ENCODE measurements around the gene SH3RF2. TPM values are rescaled to one million over a fixed set of nuclear protein-coding genes. Genes with fewer than 3 reads are reported as not detected.

The SH3RF2 gene
- total RNA-seq, 1 donor = 2.2 TPM

DNA sequence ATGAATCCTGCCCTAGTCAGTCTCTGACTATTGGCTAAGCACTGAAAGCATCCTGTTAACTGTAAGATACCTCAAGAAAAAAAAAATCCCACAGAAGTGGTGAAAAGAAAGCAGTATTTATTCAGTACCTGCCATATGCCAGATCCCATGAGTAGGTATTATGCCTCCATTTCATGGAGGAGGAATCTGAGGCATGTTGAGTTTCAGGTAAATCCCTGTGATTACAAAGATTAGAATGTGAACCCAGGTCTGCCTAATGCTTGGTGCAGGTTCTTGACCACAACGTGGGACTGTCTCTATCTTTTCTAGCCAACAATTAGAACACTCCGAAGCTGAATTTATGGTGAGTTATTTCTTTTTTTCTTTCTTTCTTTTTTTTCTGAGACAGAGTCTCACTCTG is 30.9 kb downstream of the SH3RF2 start:
- no peak for DNase-seq (ENCODE audit: low read depth)
- no peak overlapping the region for H3K4me3 ChIP-seq (ENCODE audit: low read depth, low read length)
- no peak for TF ChIP-seq CTCF (IDR thresholded peaks at IDR 0.05; ENCODE audit: insufficient read depth, low read depth, low read length)

DNA sequence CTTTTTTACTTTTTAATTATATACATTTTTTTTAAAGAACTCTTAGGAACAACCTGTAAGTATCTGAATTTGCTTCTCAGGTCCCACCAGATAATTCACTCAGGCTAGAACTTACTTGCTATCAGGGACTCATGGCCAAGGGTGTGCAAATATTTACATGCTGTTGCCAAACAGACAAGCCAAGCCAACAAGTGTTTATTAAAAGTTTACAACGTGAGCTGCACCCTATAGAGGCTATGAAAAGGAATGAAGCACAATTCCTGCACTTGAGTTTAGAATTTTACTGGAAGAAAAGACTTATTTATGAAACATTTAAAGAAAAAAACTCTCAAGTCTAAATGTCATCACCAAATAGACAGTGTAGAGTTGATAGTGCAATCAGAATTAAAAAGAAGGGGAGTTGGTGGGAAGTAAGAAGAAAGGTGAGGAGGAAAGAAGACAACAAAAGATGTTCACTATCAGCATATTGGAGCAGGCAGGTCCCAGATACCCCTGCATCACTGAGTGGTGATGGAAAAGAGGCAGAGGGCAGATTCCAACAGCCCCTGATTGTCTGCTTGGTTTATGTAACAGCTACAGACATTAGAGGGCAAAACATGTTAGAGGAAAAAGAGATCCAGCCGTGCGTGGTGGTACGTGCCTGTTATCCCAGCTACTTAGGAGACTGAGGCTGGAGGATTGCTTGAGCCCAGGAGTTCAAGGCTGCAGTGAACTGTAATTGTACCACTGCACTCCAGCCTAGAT is 32.8 kb downstream of the SH3RF2 start:
- DNase-seq (ENCODE audit: low read depth) = no peak
- no peak for TF ChIP-seq CTCF (IDR thresholded peaks at IDR 0.05; ENCODE audit: insufficient read depth, low read depth, low read length)
- no peak overlapping the region for H3K4me3 ChIP-seq (ENCODE audit: low read depth, low read length)

GRCh38 chr5:145969714-145970092 is 33.3 kb downstream of the SH3RF2 start:
- DNase-seq (ENCODE audit: low read depth) = no peak
- no peak for TF ChIP-seq CTCF (IDR thresholded peaks at IDR 0.05; ENCODE audit: insufficient read depth, low read depth, low read length)
- H3K4me3 ChIP-seq (ENCODE audit: low read depth, low read length) = no peak overlapping the region

DNA sequence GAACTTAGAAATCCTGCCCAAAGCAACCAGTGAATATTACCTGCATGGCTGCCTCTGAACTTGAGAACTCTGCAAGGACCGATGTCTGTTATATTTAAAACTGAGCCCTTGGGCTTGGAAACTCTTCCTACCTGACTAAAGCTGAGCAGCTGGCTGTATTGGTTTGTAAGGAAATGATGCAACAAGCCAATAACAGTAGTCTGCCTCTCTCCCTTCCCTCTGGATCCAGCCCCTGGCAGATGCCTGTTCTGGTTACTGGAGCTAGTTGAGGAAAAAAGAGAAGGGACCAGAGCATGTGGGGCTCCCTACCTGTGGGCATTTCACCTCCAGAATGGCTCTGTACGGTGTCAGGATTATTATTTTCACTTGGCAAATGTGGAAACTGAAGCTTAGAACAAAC is 34.7 kb downstream of the SH3RF2 start:
- no peak for DNase-seq (ENCODE audit: low read depth)
- no peak for TF ChIP-seq CTCF (IDR thresholded peaks at IDR 0.05; ENCODE audit: insufficient read depth, low read depth, low read length)
- H3K4me3 ChIP-seq (ENCODE audit: low read depth, low read length) = no peak overlapping the region

GRCh38 chr5:145971701-145972100 is 35.3 kb downstream of the SH3RF2 start:
- DNase-seq (ENCODE audit: low read depth) = no peak
- TF ChIP-seq CTCF (IDR thresholded peaks at IDR 0.05; ENCODE audit: insufficient read depth, low read depth, low read length) = no peak

DNA sequence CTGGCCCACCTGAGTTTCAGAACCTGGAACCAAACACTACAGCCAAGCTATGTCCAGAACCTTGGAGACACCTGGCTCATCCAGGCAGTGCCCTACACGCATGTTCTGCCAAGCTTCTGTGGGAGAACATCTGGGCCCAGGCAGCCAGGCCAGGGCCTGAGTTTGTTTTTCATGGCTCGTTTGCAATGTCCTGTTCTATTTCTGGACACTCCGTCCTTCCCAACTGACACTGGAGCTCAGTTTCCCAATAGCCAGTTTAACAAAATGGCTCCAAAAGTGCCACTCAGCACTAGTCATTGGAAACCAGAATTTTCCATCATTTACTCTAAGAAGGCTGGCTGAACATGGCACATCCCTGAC is 38.6 kb downstream of the SH3RF2 start:
- no peak for DNase-seq (ENCODE audit: low read depth)
- TF ChIP-seq CTCF (IDR thresholded peaks at IDR 0.05; ENCODE audit: insufficient read depth, low read depth, low read length) = no peak
- no peak overlapping the region for H3K4me3 ChIP-seq (ENCODE audit: low read depth, low read length)

More at GRCh38 chr5:145971701-145972100, 35.3 kb downstream of the SH3RF2 start:
- no peak overlapping the region for H3K4me3 ChIP-seq (ENCODE audit: low read depth, low read length)
